Sigmoid colon (tissue), 7 donors: ENCODE data around the gene NEK2. TPM values are rescaled to one million over a fixed set of nuclear protein-coding genes. Genes with fewer than 3 reads are reported as not detected.
"Not testable (repeated sequence)": the region's sequence is repeated elsewhere in the genome, so short reads cannot be mapped to it uniquely, and the experiment has no call there.

Experiments used
- DNase-seq: peaks from one replicate; pipeline ENCODE4 v3.0.0-alpha.2; 2019
- H3K27ac ChIP-seq, 4 donors: fragments of 200-600 bp; sonication (generic); one replicate each; pipeline ENCODE4 v1.5.1; 2016 to 2019; ENCODE audit warnings: mild to moderate bottlenecking in 1 of 4
- H3K27me3 ChIP-seq, 3 donors: fragments of 200-600 bp; sonication (generic); one replicate each; pipeline ENCODE4 v1.5.1; 2019; ENCODE audit warnings: mild to moderate bottlenecking in 1 of 3
- H3K36me3 ChIP-seq, 4 donors: fragments of 200-600 bp; sonication (generic); one replicate each; pipeline ENCODE4 v1.5.1; 2016 to 2019
- H3K4me1 ChIP-seq, 4 donors: fragments of 200-600 bp; sonication (generic); one replicate each; pipeline ENCODE4 v1.5.1; 2017 to 2019
- H3K4me3 ChIP-seq, 4 donors: fragments of 200-600 bp; sonication (generic); one replicate each; pipeline ENCODE4 v1.5.1; 2017 to 2019; ENCODE audit warnings: mild to moderate bottlenecking in 2 of 4, moderate library complexity in 1 of 4
- H3K9me3 ChIP-seq, 4 donors: fragments of 200-600 bp in 3 of 4; sonication (generic) in 3 of 4; one replicate each; pipeline versions ENCODE4 v1.5.1 to v1.6.1; 2013 to 2019
- CTCF ChIP-seq, 4 experiments: fragments of 450-650 bp in 3 of 4; fragments of 200-600 bp in 1 of 4; IDR thresholded peaks; one replicate each; pipeline ENCODE4 v1.5.1; 2016 to 2019; ENCODE audit warnings: antibody characterized with exemption in 4 of 4, mild to moderate bottlenecking in 3 of 4, moderate library complexity in 2 of 4
- EP300 ChIP-seq, 4 donors: sonication (generic); formaldehyde crosslinking; IDR thresholded peaks; one replicate each; pipeline ENCODE4 v1.6.1; 2017; ENCODE audit warnings: antibody characterized with exemption in 4 of 4
- POLR2A ChIP-seq, 2 donors: fragments of 450-650 bp; IDR thresholded peaks; one replicate each; pipeline ENCODE4 v1.6.1; 2016; ENCODE audit warnings: antibody characterized with exemption in 2 of 2, mild to moderate bottlenecking in 2 of 2, moderate library complexity in 2 of 2
- POLR2AphosphoS5 ChIP-seq, 4 donors: sonication (generic); formaldehyde crosslinking; IDR thresholded peaks; one replicate each; pipeline ENCODE4 v1.6.1; 2017; ENCODE audit warnings: antibody characterized with exemption in 4 of 4
- WGBS, 2 donors: extraction: QIAGEN DNeasy Blood & Tissue Kit; methylation state at CpG; one replicate each; pipeline ENCODE4 v1.1.7; 2013; 5-methylcytosine and 5-hydroxymethylcytosine counted together
- intact Hi-C: fragments of 100-400 bp; cut with DNase I; formaldehyde crosslinking; loops from one replicate; pipeline ENCODE4 v1.15.1; 2023
- polyA plus RNA-seq, 3 donors: library from polyadenylated mRNA; stranded (reverse); fragments of 200-250 nt; gene quantifications; one replicate each; pipeline ENCODE4 v1.2.3, GENCODE V29; 2013
- total RNA-seq, 4 donors: library from RNA; depleted of rRNA; stranded (reverse); fragments of >200 nt; gene quantifications; one replicate each; pipeline ENCODE4 v1.1.0, GENCODE V29; 2016
- donor health status: healthy with polysubstance abuse.
- donor health status: Bipolar disorder and iron deficiency.
- donor health status: healthy.

The NEK2 gene
- total and polyA plus RNA-seq, 7 donors = 0.41 to 11.5 (median 1.9) TPM; not detected in 2

- H3K4me3 ChIP-seq = no peak overlapping the region
- no peak overlapping the region for H3K27ac ChIP-seq
- TF ChIP-seq EP300 (IDR thresholded peaks at IDR 0.05) (no peak), CTCF (IDR thresholded peaks at IDR 0.05) (no peak), POLR2A (IDR thresholded peaks at IDR 0.05) (no peak), POLR2AphosphoS5 (IDR thresholded peaks at IDR 0.05) (no peak)
- H3K36me3 ChIP-seq = no peaks in the 10 kb centered on the region
- no peaks in the 10 kb centered on the region for H3K9me3 ChIP-seq
- peaks cover 0 to 9% (median 8%) of the 10 kb centered on the region in 4 donors for H3K4me1 ChIP-seq
- DNase-seq = no peak
- WGBS, 2 donors = 19 to 63% methylated on average over 3 of the region's 3 CpGs
- intact Hi-C loops = no loop called here
- H3K27me3 ChIP-seq = no peaks in the 10 kb centered on the region
These were observed 27.1 kb downstream of the NEK2 start for GRCh38 chr1:211648336-211648735.

GRCh38 chr1:211647711-211648121, 27.7 kb downstream of the NEK2 start:
- Histone ChIP-seq H3K27me3 (no peaks in the 10 kb centered on the region), H3K36me3 (no peaks in the 10 kb centered on the region), H3K4me3 (no peak overlapping the region), H3K27ac (no peak overlapping the region), H3K4me1 (peaks cover 0 to 10% (median 8%) of the 10 kb centered on the region in 4 donors), H3K9me3 (no peaks in the 10 kb centered on the region)
- DNase-seq = no peak
- no peak for TF ChIP-seq EP300 (IDR thresholded peaks at IDR 0.05)
- TF ChIP-seq CTCF (IDR thresholded peaks at IDR 0.05) = no peak
- TF ChIP-seq POLR2A (IDR thresholded peaks at IDR 0.05) = no peak
- intact Hi-C loops = no loop called here
- WGBS, 2 donors = 43 to 81% methylated on average over 4 of the region's 4 CpGs

- no peaks in the 10 kb centered on the region for H3K27me3 ChIP-seq
- WGBS, 2 donors = 85 to 97% methylated on average over 1 of the region's 1 CpG
- H3K27ac ChIP-seq = no peak overlapping the region
- DNase-seq = no peak
- H3K4me1 ChIP-seq = peaks cover 0 to 10% (median 8%) of the 10 kb centered on the region in 4 donors
- no peaks in the 10 kb centered on the region for H3K9me3 ChIP-seq
- intact Hi-C loops = no loop called here
- H3K36me3 ChIP-seq = no peaks in the 10 kb centered on the region
- TF ChIP-seq CTCF (IDR thresholded peaks at IDR 0.05) (no peak), EP300 (IDR thresholded peaks at IDR 0.05) (no peak), POLR2A (IDR thresholded peaks at IDR 0.05) (no peak), POLR2AphosphoS5 (IDR thresholded peaks at IDR 0.05) (no peak)
- no peak overlapping the region for H3K4me3 ChIP-seq
These were observed 28.9 kb downstream of the NEK2 start for GRCh38 chr1:211646566-211646965.

DNA sequence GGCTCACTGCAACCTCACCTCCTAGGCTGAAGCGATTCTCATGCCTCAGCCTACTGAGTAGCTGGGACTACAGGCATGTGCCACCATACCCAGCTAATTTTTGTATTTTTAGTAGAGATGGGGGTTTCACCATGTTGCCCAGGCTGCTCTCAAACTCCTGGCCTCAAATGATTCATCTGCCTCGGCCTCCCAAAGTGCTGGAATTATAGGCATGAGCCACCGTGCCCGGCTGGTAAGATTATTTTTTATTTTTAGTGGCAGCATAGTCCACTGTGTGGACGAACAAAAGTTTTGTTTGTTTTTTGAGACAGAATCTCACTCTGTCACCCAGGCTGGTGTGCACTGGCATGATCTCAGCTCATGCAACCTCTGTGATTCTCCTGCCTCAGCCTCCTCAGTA, 29.8 kb downstream of the NEK2 start:
- intact Hi-C loops, DNase-seq, H3K36me3 ChIP-seq, H3K27ac ChIP-seq, H3K27me3 ChIP-seq, H3K9me3 ChIP-seq, H3K4me3 ChIP-seq: not testable (repeated sequence)
- peaks cover 0 to 10% (median 8%) of the 10 kb centered on the region in 4 donors for H3K4me1 ChIP-seq
- 86 to 92% methylated on average over 5 of the region's 5 CpGs for WGBS, 2 donors

DNA sequence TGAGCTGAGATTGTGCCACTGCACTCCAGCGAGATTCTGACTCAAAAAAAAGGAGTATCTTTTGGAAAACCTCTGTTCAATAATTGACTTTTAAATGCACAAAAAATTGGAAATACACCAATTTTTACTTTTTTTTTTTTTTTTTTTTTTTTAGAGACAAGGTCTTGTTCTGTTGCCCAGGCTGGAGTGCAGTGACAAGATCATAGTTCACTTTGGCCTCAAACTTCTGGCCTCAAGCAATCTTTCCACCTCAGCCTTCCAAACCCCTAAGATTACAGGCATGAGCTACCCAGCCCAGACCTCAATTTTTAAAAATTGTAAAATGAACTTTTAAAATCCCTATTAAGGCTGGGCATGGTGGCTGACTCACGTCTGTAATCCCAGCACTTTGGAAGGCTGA, 30.8 kb downstream of the NEK2 start:
- WGBS, 2 donors = 71 to 87% methylated on average over 2 of the region's 2 CpGs
- TF ChIP-seq EP300 (IDR thresholded peaks at IDR 0.05) (no peak), POLR2A (IDR thresholded peaks at IDR 0.05) (no peak), POLR2AphosphoS5 (IDR thresholded peaks at IDR 0.05) (no peak), CTCF (IDR thresholded peaks at IDR 0.05) (no peak)
- intact Hi-C loops = no loop called here
- H3K9me3 ChIP-seq = no peaks in the 10 kb centered on the region
- H3K27me3 ChIP-seq = no peaks in the 10 kb centered on the region
- DNase-seq = no peak
- H3K4me3 ChIP-seq = no peak overlapping the region
- H3K36me3 ChIP-seq = no peaks in the 10 kb centered on the region
- H3K27ac ChIP-seq = no peak overlapping the region
- peaks cover 0 to 10% (median 8%) of the 10 kb centered on the region in 4 donors for H3K4me1 ChIP-seq
